Astrocyte of the cerebellum (primary cell): ENCODE measurements around the gene LGALS9.

Experiments used
- DNase-seq: peaks from one replicate; pipeline ENCODE4 v3.0.0-alpha.2; 2011; ENCODE audit warnings: low read depth
- H3K4me3 ChIP-seq: 2 replicates; pipeline ENCODE4 v1.5.1; 2011; ENCODE audit warnings: mild to moderate bottlenecking, low read depth, low read length, moderate library complexity
- CTCF ChIP-seq: IDR thresholded peaks from 2 replicates; pipeline ENCODE4 v1.5.1; 2012; ENCODE audit warnings: low read length, low read depth, moderate library complexity, mild to moderate bottlenecking; ENCODE audit errors: missing control alignments
- in situ Hi-C: cut with HindIII; loops from 2 replicates; pipeline ENCODE4 v1.10.0; 2017; ENCODE audit warnings: low sequenced_read_pairs

The LGALS9 gene

GRCh38 chr17:27616414-27616813 lies 14.6 kb upstream of the LGALS9 start:
- H3K4me3 ChIP-seq = no peak overlapping the region
- TF ChIP-seq CTCF = no peak
- DNase-seq = no peak
- in situ Hi-C loops = no loop called here

- DNase-seq = no peak
- H3K4me3 ChIP-seq = no peak overlapping the region
- in situ Hi-C loops = no loop called here
- TF ChIP-seq CTCF = no peak
These were observed 12.6 kb upstream of the LGALS9 start for GRCh38 chr17:27618417-27618816.

GRCh38 chr17:27620721-27621120 lies 10.3 kb upstream of the LGALS9 start:
- in situ Hi-C loops = no loop called here
- no peak for DNase-seq
- TF ChIP-seq CTCF = no peak
- no peak overlapping the region for H3K4me3 ChIP-seq

- no peak for DNase-seq
- in situ Hi-C loops = no loop called here
- TF ChIP-seq CTCF = no peak
- no peak overlapping the region for H3K4me3 ChIP-seq
These were observed 9.5 kb upstream of the LGALS9 start for GRCh38 chr17:27621536-27621935.

GRCh38 chr17:27621942-27622559 lies 8.9 kb upstream of the LGALS9 start:
- in situ Hi-C loops = no loop called here
- TF ChIP-seq CTCF = no peak
- no peak overlapping the region for H3K4me3 ChIP-seq
- DNase-seq = no peak

GRCh38 chr17:27622986-27623385 lies 8.0 kb upstream of the LGALS9 start:
- no peak for DNase-seq
- in situ Hi-C loops = no loop called here

More at GRCh38 chr17:27622986-27623385, 8.0 kb upstream of the LGALS9 start:
- H3K4me3 ChIP-seq = no peak overlapping the region
- no peak for TF ChIP-seq CTCF
